NCI-H2196 treated with DMSO at 0.1 percent for 48 hours (cell line): Measurements from ENCODE around the gene CDC40.
"Not testable (repeated sequence)": the region's sequence is repeated elsewhere in the genome, so short reads cannot be mapped to it uniquely, and the experiment has no call there.

Source experiments
- DNase-seq: peaks from one replicate; lab custom pipeline; 2025; ENCODE audit not compliant: unreplicated experiment; lab: John Stamatoyannopoulos, UW

CDC40 gene

DNA sequence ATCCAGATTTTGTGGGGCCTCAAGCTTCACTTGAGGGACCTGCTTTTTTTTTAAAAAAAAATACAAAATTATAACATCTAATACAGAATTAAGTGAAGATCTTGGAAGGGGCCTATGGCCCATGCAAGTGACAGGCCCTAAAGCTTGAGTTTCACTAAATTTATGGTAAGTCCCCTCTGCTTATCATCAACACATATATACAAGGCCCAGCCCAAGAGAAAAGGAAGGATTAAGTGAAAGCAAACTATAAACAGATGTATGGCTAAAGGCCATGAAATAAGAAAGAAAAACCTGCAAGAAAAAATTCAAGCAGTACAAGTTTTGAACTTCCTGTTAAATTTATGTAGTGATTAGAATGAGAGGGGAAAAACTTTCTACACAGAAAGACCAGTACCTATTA, 86.8 kb downstream of the CDC40 start:
- DNase-seq, result no peak

DNA sequence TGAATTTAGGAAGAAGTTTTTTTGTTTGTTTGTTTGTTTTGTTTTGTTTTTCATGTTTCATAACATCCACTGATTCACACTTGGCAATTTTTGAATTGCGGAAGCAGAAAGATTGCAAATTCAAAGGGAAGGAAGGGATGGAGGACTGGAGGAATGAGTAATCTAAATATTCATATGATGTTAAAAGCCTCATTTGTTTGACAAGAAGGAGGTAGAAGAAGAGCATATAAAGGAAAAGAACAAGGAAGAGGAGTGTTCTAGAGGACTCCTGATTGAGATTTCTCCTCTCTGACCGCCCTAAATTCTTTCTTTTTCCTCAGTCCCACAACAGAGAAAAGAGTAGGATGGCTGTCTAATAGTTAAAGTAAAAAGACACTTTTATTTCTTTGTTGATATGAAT, 89.4 kb downstream of the CDC40 start:
- DNase-seq, result no peak

DNA sequence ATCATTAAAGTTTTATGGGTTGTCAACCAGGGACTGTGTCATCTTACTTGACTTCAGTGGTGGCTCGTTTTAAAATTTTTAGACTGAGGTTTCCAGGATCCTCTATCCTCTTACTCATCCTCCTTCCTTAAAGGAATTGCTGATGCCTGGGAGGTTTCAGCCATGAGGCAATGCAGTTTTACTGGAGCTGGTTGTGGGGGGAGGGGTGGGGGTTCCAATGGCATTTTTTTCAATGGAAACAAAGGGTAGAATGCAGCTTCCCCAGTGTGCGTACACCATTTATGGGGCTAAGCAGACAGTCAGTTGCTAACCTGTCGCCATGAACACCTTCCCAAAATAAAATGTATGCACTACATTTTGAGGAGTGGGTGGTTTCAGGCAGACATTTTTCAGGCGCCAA, 89.9 kb downstream of the CDC40 start:
- DNase-seq, result no peak

DNA sequence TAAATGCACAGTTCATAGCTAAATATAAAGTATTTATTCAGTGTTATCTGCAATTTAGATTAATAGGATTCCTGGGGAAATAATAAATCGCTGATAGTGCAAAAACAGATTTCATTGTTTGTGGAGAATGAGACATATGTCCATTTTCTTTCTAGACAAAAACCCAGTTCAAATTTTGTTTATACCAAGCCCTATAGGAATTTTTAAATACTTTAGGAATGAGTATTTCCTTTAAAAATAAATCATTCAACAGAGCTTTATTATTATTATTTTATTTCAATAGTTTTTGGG, 91.5 kb downstream of the CDC40 start:
- DNase-seq, result no peak

DNA sequence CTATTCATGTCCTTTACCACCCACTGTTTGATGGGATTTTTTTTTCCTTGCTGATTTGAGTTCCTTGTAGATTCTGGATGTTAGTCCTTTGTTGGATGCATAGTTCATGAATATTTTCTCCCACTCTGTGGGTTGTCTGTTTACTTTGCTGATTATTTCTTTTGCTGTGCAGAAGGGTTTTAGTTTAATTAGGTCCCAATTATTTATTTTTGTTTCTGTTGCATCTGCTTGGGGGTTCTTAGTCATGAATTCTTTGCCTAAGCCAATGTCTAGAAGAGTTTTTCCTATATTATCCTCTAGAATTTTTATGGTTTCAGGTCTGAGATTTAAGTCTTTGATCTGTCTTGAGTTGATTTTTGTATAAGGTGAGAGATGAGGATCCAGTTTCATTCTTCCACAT, 92.6 kb downstream of the CDC40 start:
- DNase-seq, result not testable (repeated sequence)

DNA sequence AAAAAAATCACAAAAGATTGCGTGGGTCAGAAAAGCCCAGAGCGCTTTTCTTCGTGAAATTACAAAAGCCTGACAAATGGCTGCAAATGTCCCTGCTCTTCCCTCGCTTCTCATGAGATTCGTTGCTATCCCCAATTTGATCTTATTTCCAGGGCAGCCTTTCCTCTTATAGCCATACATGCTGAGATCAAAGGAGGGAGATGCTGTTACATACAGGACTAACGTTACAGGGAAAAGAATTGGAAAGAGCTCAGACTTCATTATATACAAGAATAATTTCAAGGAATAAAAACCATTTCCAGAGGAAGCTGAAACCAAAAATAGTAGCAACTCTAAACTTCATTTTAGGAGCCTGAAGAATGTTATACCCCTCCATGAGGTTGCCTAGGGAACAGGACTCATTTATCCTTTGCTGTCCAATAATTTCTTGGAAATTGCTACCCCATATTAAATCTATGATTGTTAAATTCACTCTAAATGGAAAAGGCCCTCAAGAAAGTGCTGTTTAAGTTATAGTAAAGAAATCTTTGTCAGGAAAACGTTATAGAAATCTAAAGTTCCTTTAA, 97.0 kb downstream of the CDC40 start:
- DNase-seq, result no peak
